PFSK-1 (cell line): ENCODE data around the gene OSBPL10.

Experiments used
- FOXP2 ChIP-seq: optimal IDR thresholded peaks from 2 replicates; pipeline ENCODE3; 2011; ENCODE audit warnings: borderline replicate concordance, control low read depth, inconsistent platforms; ENCODE audit not compliant: insufficient read depth; ENCODE audit errors: extremely low read length, extremely low read depth
- POLR2AphosphoS5 ChIP-seq: IDR thresholded peaks from 2 replicates; pipeline ENCODE4 v1.6.1; 2012; ENCODE audit warnings: low read depth, mild to moderate bottlenecking, control low read depth, low read length, moderate library complexity
- SIN3A ChIP-seq: IDR thresholded peaks from 2 replicates; pipeline ENCODE4 v1.6.1; 2012; ENCODE audit warnings: mild to moderate bottlenecking, low read length, moderate library complexity, borderline replicate concordance; ENCODE audit not compliant: insufficient read depth
- TAF1 ChIP-seq: IDR thresholded peaks from 2 replicates; pipeline ENCODE4 v1.6.1; 2012; ENCODE audit warnings: low read length, control low read depth, borderline replicate concordance; ENCODE audit not compliant: insufficient read depth
- TF ChIP-seq, protein P1 (sequence below), 2 experiments: IDR thresholded peaks; 2 replicates each; pipeline versions ENCODE4 v1.6.1 to v1.8.0; 2011 to 2012; ENCODE audit warnings: low read depth in 2 of 2, low read length in 2 of 2, control low read depth in 1 of 2, inconsistent platforms in 1 of 2, mild to moderate bottlenecking in 1 of 2, moderate library complexity in 1 of 2; ENCODE audit not compliant: insufficient read depth in 1 of 2

The OSBPL10 gene

DNA sequence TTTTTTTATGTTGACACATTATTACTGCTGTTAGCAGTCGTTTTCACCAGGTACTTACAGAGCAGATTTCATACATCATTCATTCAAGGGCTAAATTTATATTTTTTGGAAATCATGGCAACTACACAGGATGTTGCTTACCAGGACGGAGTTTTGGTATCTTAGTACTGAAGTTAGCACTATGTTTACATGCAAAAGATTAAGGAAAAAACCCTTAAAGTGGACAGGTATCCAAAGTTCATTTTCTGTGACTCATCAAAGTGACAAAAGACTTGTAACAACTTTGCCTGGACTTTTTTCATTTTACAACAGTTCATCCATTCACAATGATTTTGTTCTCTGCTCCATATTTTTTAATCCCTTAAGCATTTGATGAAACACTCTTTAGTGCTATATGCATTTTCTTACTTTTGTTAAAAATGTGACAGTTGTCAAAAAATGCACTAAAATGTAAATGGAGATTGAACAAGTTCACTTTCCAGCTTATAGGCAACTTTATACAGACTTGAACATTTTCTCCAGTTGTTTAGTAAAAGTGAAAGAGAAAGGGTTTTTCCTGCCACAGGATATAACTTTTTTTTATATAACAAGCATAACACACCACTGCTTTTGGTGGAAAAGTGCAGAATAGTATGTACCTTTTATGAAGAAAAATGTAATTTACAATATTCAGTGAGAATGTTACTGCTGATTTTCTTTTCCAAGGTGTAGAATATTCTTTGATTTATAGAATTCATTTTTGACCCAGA is 344.2 kb downstream of the OSBPL10 start:
- no peak for TF ChIP-seq FOXP2
- TF ChIP-seq SIN3A = no peak
- no peak for TF ChIP-seq TAF1
- TF ChIP-seq POLR2AphosphoS5 = no peak
- TF ChIP-seq, protein P1, sequence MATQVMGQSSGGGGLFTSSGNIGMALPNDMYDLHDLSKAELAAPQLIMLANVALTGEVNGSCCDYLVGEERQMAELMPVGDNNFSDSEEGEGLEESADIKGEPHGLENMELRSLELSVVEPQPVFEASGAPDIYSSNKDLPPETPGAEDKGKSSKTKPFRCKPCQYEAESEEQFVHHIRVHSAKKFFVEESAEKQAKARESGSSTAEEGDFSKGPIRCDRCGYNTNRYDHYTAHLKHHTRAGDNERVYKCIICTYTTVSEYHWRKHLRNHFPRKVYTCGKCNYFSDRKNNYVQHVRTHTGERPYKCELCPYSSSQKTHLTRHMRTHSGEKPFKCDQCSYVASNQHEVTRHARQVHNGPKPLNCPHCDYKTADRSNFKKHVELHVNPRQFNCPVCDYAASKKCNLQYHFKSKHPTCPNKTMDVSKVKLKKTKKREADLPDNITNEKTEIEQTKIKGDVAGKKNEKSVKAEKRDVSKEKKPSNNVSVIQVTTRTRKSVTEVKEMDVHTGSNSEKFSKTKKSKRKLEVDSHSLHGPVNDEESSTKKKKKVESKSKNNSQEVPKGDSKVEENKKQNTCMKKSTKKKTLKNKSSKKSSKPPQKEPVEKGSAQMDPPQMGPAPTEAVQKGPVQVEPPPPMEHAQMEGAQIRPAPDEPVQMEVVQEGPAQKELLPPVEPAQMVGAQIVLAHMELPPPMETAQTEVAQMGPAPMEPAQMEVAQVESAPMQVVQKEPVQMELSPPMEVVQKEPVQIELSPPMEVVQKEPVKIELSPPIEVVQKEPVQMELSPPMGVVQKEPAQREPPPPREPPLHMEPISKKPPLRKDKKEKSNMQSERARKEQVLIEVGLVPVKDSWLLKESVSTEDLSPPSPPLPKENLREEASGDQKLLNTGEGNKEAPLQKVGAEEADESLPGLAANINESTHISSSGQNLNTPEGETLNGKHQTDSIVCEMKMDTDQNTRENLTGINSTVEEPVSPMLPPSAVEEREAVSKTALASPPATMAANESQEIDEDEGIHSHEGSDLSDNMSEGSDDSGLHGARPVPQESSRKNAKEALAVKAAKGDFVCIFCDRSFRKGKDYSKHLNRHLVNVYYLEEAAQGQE (IDR thresholded peaks at IDR 0.05; ENCODE audit: insufficient read depth in 1 of 2, low read depth in 2 of 2, low read length in 2 of 2) = no peak

DNA sequence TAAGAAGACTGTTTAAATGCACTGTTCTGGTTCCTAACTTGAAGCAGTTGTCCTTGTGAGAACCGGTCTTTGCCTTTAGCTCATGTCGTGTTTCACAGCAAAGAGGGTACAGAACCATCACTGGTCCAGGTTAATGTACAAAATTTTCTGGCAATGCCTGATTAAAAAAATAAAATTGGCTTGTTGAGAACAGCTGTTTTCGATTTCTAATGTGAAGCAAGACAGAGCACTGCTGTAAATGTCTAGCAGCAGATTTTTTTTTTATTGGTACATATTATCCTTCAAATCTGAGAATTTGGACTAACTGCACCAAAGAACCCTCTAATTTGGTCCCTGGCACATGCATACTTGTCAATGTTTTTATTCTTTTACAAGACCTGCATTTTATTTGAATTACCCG is 345.0 kb downstream of the OSBPL10 start:
- TF ChIP-seq POLR2AphosphoS5 (no peak), TAF1 (no peak), FOXP2 (no peak), SIN3A (no peak)
- TF ChIP-seq, protein P1 (IDR thresholded peaks at IDR 0.05; ENCODE audit: insufficient read depth in 1 of 2, low read depth in 2 of 2, low read length in 2 of 2) = no peak

DNA sequence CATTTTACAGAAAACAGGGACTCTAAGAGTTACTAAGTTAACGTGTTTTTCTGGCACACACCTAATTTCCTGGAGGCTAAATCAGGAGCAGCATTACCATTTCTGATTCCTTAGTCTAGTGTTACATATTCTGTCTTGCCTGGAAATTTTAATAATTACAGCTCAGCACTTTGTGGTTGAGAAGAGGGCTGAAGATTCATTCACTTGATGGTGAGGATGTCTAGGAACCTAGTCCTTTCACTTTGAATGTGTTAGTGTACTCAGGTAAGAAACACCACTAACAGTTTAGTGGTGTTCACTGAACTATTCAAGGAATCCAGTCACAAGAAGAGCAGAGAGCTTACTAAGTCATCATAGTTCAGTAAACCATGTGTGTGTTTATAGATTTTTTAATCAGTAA is 345.5 kb downstream of the OSBPL10 start:
- TF ChIP-seq FOXP2 (no peak), POLR2AphosphoS5 (no peak), TAF1 (no peak), SIN3A (no peak)
- TF ChIP-seq, protein P1 (IDR thresholded peaks at IDR 0.05; ENCODE audit: insufficient read depth in 1 of 2, low read depth in 2 of 2, low read length in 2 of 2) = no peak

DNA sequence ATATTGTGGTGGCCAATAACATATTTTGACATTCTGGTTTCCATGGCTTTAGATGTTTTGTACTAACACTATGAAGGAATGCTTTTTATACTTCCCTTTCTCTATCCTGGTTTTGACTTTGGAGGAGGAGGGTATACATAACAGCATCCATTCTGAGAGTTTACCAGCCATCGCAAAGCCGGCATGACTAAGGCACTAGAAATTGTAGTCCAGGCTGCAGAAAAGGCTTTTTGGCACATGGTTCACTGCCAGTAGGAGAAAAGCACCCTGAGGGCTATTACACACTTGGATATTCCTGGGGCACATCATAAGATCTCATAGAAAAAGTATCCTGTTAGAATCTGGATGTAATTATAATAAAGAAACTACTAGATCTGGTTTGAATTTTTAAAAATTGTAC is 346.6 kb downstream of the OSBPL10 start:
- TF ChIP-seq, protein P1 (IDR thresholded peaks at IDR 0.05; ENCODE audit: insufficient read depth in 1 of 2, low read depth in 2 of 2, low read length in 2 of 2) = no peak
- TF ChIP-seq TAF1 (no peak), POLR2AphosphoS5 (no peak), SIN3A (no peak), FOXP2 (no peak)

DNA sequence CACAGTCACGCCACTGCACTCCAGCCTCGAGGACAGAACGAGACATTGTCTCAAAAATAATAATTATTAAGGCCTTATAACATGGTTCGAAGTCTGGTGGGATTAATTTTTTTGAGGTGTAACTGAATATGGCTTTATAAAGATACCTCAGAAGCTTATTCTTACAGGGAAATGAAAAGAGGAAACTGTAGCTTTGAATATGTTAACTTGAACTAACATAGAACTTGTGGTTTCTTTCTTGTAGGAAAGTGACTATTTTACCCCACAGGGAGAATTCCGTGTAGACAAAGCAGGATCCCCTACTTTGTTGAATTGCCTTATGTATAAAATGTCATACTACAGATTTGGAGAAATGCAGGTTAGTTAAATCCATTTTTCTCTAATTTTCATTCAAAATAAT is 352.0 kb downstream of the OSBPL10 start:
- no peak for TF ChIP-seq POLR2AphosphoS5
- TF ChIP-seq, protein P1 (IDR thresholded peaks at IDR 0.05; ENCODE audit: insufficient read depth in 1 of 2, low read depth in 2 of 2, low read length in 2 of 2) = no peak
- no peak for TF ChIP-seq TAF1
- TF ChIP-seq FOXP2 = no peak
- TF ChIP-seq SIN3A = no peak
